Central memory CD8-positive, alpha-beta T cell (primary cell): Measurements from ENCODE around the gene C17orf67.

ENCODE experiments used
- ATAC-seq: fragments of 150-1000 bp; cut with Tn5 transposase; replicated peaks from 2 replicates; pipeline ENCODE4 v1.10.0; 2022; ENCODE audit warnings: mild to moderate bottlenecking, moderate FRiP score, moderate number of reproducible peaks; ENCODE audit not compliant: poor library complexity, severe bottlenecking; ENCODE audit errors: extremely low read depth
- DNase-seq, 2 donors: peaks; one replicate each; pipeline ENCODE4 v3.0.0; 2021; ENCODE audit warnings: low spot score in 2 of 2
- H3K27ac Mint-ChIP-seq: one replicate; pipeline ENCODE4 v1.8.0; 2022; ENCODE audit warnings: low read depth, mild to moderate bottlenecking, moderate library complexity, mixed read lengths
- H3K27me3 Mint-ChIP-seq: one replicate; pipeline ENCODE4 v1.8.0; 2022; ENCODE audit warnings: mixed read lengths
- H3K36me3 Mint-ChIP-seq: one replicate; pipeline ENCODE4 v1.8.0; 2022; ENCODE audit warnings: mild to moderate bottlenecking, moderate library complexity, mixed read lengths; ENCODE audit not compliant: insufficient read depth
- H3K4me1 Mint-ChIP-seq: one replicate; pipeline ENCODE4 v1.8.0; 2022; ENCODE audit warnings: mixed read lengths
- H3K4me3 Mint-ChIP-seq: one replicate; pipeline ENCODE4 v1.8.0; 2022; ENCODE audit warnings: mild to moderate bottlenecking, moderate library complexity, mixed read lengths
- H3K9me3 Mint-ChIP-seq: one replicate; pipeline ENCODE4 v1.8.0; 2022; ENCODE audit warnings: mixed read lengths

The C17orf67 gene

DNA sequence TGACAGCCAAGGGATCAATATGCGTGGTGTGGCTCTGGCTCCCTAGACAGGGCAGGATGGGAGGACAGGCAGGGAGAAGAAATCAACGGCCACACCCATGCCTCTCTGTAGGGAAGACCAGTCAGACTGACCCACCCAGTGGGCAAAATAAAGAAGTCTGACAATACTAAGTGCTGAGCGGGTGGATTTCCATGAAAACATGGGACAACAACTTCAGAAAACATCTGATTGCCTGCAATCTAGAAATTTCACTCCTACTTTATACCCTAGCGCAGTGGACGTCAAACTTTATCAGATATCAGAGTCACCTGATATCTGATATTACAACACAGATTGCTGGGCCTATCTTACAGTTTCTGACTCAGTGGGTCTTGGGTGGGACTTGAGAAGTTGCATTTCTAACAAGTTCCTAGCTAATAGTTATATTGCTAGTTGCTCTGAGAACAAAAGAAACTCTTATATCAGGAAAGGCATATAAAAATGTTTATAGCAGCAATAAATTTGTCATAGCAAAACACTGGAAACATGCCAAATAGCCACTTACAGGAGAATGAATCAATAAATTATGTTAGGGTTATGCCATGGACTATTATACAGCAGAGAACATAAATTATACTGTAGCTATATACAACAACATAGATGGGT lies 38.4 kb downstream of the C17orf67 start:
- no peak for ATAC-seq
- Mint-ChIP-seq H3K4me1 (no peaks in the 10 kb centered on the region), H3K9me3 (peaks cover 11% of the 10 kb centered on the region), H3K27me3 (no peaks in the 10 kb centered on the region), H3K4me3 (no peak overlapping the region), H3K36me3 (peaks cover 5% of the 10 kb centered on the region), H3K27ac (no peak overlapping the region)
- no peak for DNase-seq

DNA sequence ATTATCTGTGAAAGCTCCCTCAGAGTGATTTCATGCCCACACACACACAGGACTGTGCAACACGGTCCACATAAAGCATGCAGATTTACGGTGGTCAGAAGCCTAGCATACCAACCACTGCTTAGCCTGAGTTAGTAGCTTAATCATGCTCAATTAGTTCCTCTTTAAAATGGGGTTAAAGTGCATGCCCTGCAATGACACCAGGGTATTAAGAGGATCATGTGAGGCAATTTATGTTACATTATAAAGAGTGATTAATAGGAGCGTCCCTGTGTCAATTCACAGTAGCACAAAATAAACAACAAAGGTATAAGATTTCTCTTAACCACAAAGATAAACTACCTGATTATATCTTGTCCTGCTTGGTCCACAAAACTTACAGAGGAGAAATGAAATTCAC lies 39.8 kb downstream of the C17orf67 start:
- no peaks in the 10 kb centered on the region for H3K4me1 Mint-ChIP-seq
- peaks cover 3% of the 10 kb centered on the region for H3K36me3 Mint-ChIP-seq
- no peak overlapping the region for H3K4me3 Mint-ChIP-seq
- ATAC-seq = no peak
- DNase-seq = no peak
- H3K27ac Mint-ChIP-seq = no peak overlapping the region
- peaks cover 11% of the 10 kb centered on the region for H3K9me3 Mint-ChIP-seq
- H3K27me3 Mint-ChIP-seq = no peaks in the 10 kb centered on the region

DNA sequence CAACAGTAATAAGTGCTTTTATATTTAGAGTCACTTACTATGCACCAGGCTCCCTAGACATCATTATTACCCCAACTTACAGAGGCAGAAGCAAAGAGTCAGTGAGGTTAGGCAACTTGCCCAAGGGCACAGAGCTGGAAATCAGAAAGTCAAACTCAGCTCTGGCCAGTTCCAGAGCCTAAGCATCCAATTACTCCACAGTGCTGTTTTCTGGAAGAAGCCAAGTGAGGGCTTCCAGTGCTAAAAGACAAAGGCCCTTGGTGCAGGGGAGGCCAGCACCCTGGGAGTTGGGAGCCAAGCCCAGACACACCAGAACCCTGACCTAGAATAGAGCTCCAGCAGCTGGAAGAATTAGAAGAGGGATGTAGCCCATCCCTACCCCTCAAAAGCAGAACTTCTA lies 40.2 kb downstream of the C17orf67 start:
- Mint-ChIP-seq H3K27me3 (no peaks in the 10 kb centered on the region), H3K4me1 (no peaks in the 10 kb centered on the region), H3K9me3 (peaks cover 11% of the 10 kb centered on the region), H3K36me3 (peaks cover 3% of the 10 kb centered on the region), H3K4me3 (no peak overlapping the region), H3K27ac (no peak overlapping the region)
- ATAC-seq (no peak), DNase-seq (no peak)

DNA sequence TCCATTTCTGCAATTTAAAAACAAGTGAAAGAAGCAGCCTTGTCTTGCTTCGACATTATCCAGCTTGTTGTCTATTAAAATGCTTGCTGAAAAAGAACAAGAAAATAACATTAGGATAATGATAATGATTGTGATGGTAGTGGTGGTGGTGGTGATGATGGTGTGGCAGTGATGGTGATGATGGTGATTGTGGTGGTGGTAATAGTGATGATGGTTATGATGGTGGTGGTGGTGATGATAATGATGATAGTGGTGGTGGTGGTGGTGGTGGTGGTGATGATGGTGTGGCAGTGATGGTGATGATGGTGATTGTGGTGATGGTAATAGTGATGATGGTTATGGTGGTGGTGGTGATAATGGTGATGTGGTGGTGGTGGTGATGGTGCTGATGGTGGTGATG lies 41.5 kb downstream of the C17orf67 start:
- no peak for DNase-seq

DNA sequence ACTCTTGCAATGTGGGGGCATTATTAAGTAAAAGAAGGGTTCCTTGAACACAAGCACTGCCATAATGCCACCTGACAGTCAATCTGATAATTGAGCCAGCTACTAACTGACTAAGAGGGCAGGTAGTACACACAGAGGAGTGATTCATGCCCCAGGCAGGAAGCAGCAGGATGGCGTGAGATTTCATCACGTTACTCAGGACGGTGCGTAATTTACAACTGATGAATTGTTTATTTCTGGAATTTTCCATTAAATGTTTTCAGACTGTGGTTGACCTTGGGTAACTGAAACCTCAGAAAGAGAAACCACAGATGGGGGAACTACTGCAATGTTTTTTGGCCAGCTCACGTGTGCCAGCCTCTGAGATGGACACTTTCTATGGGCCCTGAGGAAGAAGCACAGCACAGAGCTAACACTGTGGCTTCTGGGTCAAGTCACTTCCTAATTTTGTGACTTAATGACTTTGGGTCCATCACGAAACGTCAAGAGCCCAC lies 46.7 kb downstream of the C17orf67 start:
- no peak for DNase-seq
- Mint-ChIP-seq H3K27me3 (peaks cover 3% of the 10 kb centered on the region), H3K27ac (no peak overlapping the region)

More for the DNA sequence above, 41.5 kb downstream of the C17orf67 start:
- peak overlapping the region; percentile 2 for H3K4me3 Mint-ChIP-seq
- no peak for ATAC-seq
- H3K27me3 Mint-ChIP-seq = no peaks in the 10 kb centered on the region
- H3K27ac Mint-ChIP-seq = peak overlapping the region; percentile 6
- peaks cover under 1% of the 10 kb centered on the region for H3K4me1 Mint-ChIP-seq
- peaks cover 11% of the 10 kb centered on the region for H3K9me3 Mint-ChIP-seq
- peaks cover 3% of the 10 kb centered on the region for H3K36me3 Mint-ChIP-seq

DNA sequence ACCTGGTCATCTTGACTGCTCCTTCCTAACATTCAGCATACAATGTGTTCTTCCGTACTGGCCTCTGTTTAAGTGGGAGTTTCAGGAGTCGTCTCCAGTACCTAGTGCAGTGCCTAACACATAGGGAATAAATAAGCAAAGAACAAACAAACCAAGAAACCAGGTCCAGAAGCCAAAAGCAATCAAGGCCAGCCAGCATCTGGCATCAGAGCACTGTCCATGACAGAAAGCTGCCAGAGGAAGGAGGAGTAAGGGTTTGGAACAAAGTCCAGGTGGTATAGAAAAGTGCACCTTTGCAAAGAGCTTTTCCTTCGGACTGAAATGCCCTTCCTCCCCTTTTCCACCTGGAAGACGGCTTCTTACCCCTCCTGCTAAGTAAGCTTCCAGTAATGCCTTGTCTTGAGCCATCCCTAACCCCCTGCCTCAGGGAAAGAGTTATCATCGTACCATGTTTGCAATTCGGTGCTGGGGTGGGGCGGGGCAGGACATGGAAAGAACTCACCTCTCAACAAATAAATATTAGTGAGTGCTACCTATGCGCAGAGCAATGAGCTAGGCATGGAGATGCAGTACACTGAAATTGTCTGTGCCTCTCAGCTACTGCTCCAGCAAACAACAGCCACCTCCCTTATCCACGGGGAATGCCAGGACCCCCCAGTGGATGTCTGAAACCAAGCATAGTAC lies 47.6 kb downstream of the C17orf67 start:
- Mint-ChIP-seq H3K27ac (no peak overlapping the region), H3K36me3 (no peaks in the 10 kb centered on the region), H3K9me3 (no peaks in the 10 kb centered on the region), H3K4me3 (no peak overlapping the region), H3K27me3 (peaks cover 10% of the 10 kb centered on the region), H3K4me1 (peaks cover 8% of the 10 kb centered on the region)
- ATAC-seq (no peak), DNase-seq (no peak)

More for the DNA sequence above, 46.7 kb downstream of the C17orf67 start:
- H3K36me3 Mint-ChIP-seq = no peaks in the 10 kb centered on the region
- no peak overlapping the region for H3K4me3 Mint-ChIP-seq
- peak; percentile 54 for ATAC-seq
- peaks cover 1% of the 10 kb centered on the region for H3K9me3 Mint-ChIP-seq
- H3K4me1 Mint-ChIP-seq = peaks cover 8% of the 10 kb centered on the region

DNA sequence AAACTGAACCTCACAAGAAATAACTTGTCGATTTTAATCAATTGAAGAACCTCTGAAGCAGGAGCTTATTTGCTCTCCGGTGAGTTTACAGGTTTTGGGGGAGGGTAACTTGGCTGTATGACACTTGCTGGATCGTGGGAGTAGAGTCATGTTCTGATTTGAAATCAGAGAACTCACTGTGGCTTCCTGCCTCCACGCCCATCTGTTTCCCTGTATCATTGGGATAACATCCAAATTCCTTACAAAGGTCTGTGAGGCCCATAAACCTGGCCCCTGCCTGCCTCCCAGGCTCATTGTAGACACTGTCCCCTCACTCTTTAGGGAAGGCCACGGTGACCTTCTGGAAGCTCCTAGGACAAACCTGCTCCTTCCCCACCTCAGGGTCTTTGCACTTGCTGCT lies 48.3 kb downstream of the C17orf67 start:
- no peak for DNase-seq

DNA sequence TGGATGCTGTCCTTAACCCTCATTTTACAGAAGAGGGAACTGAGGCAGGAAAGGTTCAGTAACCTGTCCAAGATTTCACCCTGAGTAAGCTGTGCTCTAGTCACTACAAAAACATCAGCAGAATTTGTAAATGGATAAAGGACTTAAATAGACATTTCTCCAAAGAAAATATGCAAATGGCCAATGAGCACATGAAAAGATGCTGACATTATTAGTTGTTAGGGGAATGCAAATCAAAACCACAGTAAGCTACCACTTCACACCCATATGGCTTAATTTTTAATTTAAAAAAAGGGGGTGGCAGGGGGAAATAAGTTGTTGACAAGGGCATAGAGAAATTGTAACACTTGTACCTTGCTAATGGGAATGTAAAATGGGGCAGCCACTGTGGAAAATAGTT lies 51.4 kb downstream of the C17orf67 start:
- Mint-ChIP-seq H3K27ac (no peak overlapping the region), H3K4me3 (no peak overlapping the region), H3K27me3 (peaks cover 10% of the 10 kb centered on the region), H3K4me1 (peaks cover 28% of the 10 kb centered on the region), H3K9me3 (no peaks in the 10 kb centered on the region), H3K36me3 (no peaks in the 10 kb centered on the region)
- DNase-seq (no peak), ATAC-seq (no peak)

More for the DNA sequence above, 48.3 kb downstream of the C17orf67 start:
- H3K36me3 Mint-ChIP-seq = no peaks in the 10 kb centered on the region
- H3K9me3 Mint-ChIP-seq = no peaks in the 10 kb centered on the region
- peaks cover 11% of the 10 kb centered on the region for H3K4me1 Mint-ChIP-seq
- ATAC-seq = no peak
- no peak overlapping the region for H3K4me3 Mint-ChIP-seq
- peaks cover 10% of the 10 kb centered on the region for H3K27me3 Mint-ChIP-seq
- no peak overlapping the region for H3K27ac Mint-ChIP-seq

DNA sequence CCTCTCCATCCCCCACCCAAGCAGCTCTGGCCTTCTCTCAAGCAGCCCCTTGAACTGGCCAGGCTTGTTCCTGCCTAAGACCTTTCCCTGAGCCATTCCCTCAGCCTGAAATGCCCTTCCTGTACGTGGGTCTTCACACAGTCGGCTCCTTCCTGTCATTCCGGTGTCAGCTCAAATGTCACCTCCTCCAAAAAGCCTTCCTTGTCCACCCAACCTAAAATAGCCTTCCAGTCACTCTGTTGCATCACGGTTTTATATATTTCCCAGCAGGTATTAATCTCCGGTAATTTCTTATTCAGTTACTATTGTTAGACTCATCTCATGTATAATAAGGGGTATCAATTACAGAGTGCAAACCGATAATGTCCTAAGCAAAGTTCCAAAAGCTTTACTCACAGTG lies 51.8 kb downstream of the C17orf67 start:
- no peaks in the 10 kb centered on the region for H3K9me3 Mint-ChIP-seq
- H3K4me3 Mint-ChIP-seq = no peak overlapping the region

DNA sequence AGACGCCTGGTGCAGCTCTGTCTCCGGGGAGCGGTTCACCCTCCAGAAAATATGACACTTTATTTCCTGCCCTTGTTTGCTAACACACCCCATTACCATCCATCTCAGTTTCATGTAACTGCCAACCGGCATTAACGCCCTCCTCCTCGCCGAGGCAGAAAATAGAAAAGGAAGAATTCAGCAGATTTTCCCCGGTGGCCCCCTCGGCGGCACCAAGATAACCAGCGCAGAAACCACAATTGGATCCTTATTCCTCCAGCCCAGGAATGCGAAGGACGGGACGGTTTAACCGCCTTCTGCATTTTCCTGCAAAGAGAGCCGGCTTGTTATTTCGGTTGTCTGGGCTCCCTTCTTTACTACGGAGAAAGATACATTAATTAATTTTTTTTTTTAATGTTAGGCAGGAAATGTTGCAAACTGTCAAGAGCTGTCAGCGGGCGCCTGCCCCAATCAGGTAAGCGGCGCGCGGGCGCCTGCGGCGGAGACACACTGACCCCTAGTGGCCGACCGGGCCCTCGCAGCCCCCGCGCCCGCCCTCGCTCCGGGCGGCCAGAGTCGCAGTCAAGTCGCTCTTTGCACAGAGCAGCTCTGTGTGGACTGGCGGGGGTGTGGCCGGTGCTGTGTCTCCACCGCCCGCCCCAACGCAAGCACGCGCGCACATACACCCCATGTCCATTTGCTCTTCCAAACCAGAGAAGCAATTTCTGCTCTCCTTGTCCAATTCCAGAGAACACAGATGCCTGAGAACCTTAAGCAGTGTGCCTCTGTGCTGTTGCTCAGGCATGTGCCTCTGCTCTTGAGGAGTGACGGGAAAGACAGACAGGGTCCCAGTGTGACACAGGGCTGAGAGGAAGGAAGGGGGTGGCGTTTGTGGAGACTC lies 53.6 kb downstream of the C17orf67 start:
- Mint-ChIP-seq H3K27ac (peak overlapping the region; percentile 81), H3K36me3 (no peaks in the 10 kb centered on the region), H3K4me3 (peak overlapping the region; percentile 83), H3K27me3 (peaks cover 10% of the 10 kb centered on the region), H3K9me3 (no peaks in the 10 kb centered on the region), H3K4me1 (peaks cover 20% of the 10 kb centered on the region)
- DNase-seq (peak; percentile 79 to 85), ATAC-seq (peak; percentile 97)

More for the DNA sequence above, 51.8 kb downstream of the C17orf67 start:
- peaks cover 23% of the 10 kb centered on the region for H3K4me1 Mint-ChIP-seq
- no peaks in the 10 kb centered on the region for H3K36me3 Mint-ChIP-seq
- ATAC-seq (no peak), DNase-seq (no peak)
- H3K27ac Mint-ChIP-seq = no peak overlapping the region
- H3K27me3 Mint-ChIP-seq = peaks cover 10% of the 10 kb centered on the region

DNA sequence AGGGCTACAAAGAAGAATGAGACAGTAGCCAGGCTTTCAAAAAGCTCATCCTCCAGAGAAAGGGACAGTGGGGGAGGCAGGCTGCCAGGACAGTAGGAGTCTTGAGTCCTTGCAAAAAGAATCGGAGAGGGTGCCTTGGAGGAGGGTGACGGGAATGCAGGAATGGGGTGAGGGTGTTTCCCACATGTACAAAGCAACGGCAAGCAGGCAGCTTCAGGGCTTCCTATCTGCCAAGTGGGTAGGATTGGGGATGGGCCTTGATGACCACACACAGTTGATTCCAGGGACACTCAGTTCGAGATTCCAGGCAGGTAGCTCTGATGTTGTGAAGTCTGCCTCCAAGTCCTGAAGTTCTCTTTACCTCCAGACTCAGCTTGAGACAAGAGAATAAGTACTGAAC lies 54.4 kb downstream of the C17orf67 start:
- peaks cover 10% of the 10 kb centered on the region for H3K27me3 Mint-ChIP-seq
- peaks cover 20% of the 10 kb centered on the region for H3K4me1 Mint-ChIP-seq
- ATAC-seq (no peak), DNase-seq (no peak)
- H3K36me3 Mint-ChIP-seq = no peaks in the 10 kb centered on the region
- peak overlapping the region; percentile 81 for H3K27ac Mint-ChIP-seq
- peak overlapping the region; percentile 83 for H3K4me3 Mint-ChIP-seq
- no peaks in the 10 kb centered on the region for H3K9me3 Mint-ChIP-seq

DNA sequence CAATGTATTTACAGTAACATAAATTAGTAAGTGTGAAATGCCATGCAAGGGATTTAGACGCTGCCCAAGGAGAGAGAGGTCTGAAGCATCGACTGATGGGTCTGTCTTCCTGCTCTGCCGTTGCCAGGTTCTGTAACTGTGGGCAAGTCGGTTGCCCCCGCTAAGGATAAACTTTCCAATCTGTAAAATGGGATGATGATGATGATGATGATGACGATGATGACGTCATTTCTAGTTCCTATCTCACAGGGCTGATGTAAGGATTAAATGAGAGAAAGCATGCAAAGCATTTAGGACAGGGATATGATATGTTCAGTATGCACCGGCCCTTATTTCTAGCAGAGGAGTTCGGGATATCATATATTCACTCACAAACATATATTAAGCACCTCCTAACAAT lies 54.8 kb downstream of the C17orf67 start:
- Mint-ChIP-seq H3K4me3 (peak overlapping the region; percentile 83), H3K9me3 (no peaks in the 10 kb centered on the region), H3K36me3 (no peaks in the 10 kb centered on the region), H3K4me1 (peaks cover 20% of the 10 kb centered on the region), H3K27me3 (peaks cover 10% of the 10 kb centered on the region), H3K27ac (peak overlapping the region; percentile 81)
- DNase-seq = no peak
- no peak for ATAC-seq
